PFSK-1 (cell line): Measurements from ENCODE around the gene CCDC13.

Experiments
- SIN3A ChIP-seq: IDR thresholded peaks from 2 replicates; pipeline ENCODE4 v1.6.1; 2012; ENCODE audit warnings: mild to moderate bottlenecking, low read length, moderate library complexity, borderline replicate concordance; ENCODE audit not compliant: insufficient read depth
- TAF1 ChIP-seq: IDR thresholded peaks from 2 replicates; pipeline ENCODE4 v1.6.1; 2012; ENCODE audit warnings: low read length, control low read depth, borderline replicate concordance; ENCODE audit not compliant: insufficient read depth
- TF ChIP-seq, protein P1 (sequence below), 2 experiments: IDR thresholded peaks; 2 replicates each; pipeline versions ENCODE4 v1.6.1 to v1.8.0; 2011 to 2012; ENCODE audit warnings: low read depth in 2 of 2, low read length in 2 of 2, control low read depth in 1 of 2, inconsistent platforms in 1 of 2, mild to moderate bottlenecking in 1 of 2, moderate library complexity in 1 of 2; ENCODE audit not compliant: insufficient read depth in 1 of 2

DNA sequence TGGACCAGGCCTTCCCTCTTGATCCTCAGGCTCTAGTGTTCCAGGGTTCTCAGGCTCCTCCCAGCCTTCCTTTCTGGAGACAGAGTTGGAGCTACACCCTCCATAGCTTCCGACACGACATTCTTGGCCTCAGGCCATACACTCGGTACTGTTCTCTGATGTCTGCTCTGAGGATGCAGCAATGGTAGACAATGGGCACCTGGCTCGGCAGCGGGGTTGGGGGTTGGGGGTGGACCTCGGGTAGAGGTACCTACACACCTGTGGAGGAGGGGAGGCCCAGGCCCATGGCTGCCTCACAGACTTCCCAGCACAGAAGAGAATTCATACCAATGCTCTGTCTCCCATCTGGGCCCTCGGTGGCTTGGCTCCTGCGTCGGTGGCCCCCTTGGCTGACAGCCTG, 21.4 kb downstream of the CCDC13 start:
- TF ChIP-seq, protein P1, sequence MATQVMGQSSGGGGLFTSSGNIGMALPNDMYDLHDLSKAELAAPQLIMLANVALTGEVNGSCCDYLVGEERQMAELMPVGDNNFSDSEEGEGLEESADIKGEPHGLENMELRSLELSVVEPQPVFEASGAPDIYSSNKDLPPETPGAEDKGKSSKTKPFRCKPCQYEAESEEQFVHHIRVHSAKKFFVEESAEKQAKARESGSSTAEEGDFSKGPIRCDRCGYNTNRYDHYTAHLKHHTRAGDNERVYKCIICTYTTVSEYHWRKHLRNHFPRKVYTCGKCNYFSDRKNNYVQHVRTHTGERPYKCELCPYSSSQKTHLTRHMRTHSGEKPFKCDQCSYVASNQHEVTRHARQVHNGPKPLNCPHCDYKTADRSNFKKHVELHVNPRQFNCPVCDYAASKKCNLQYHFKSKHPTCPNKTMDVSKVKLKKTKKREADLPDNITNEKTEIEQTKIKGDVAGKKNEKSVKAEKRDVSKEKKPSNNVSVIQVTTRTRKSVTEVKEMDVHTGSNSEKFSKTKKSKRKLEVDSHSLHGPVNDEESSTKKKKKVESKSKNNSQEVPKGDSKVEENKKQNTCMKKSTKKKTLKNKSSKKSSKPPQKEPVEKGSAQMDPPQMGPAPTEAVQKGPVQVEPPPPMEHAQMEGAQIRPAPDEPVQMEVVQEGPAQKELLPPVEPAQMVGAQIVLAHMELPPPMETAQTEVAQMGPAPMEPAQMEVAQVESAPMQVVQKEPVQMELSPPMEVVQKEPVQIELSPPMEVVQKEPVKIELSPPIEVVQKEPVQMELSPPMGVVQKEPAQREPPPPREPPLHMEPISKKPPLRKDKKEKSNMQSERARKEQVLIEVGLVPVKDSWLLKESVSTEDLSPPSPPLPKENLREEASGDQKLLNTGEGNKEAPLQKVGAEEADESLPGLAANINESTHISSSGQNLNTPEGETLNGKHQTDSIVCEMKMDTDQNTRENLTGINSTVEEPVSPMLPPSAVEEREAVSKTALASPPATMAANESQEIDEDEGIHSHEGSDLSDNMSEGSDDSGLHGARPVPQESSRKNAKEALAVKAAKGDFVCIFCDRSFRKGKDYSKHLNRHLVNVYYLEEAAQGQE (IDR thresholded peaks at IDR 0.05; ENCODE audit: insufficient read depth in 1 of 2, low read depth in 2 of 2, low read length in 2 of 2): no peak
- TF ChIP-seq TAF1 (no peak), SIN3A (no peak)
